HG03060 (cell line): ENCODE measurements around the gene CTSV.
"Not testable (repeated sequence)": the region's sequence is repeated elsewhere in the genome, so short reads cannot be mapped to it uniquely, and the experiment has no call there.

ENCODE experiments used
- ATAC-seq: cut with Tn5 transposase; IDR thresholded peaks from one replicate; pipeline ENCODE4 v1.9.1; 2021; ENCODE audit warnings: low read depth, moderate number of reproducible peaks; ENCODE audit not compliant: unreplicated experiment

CTSV gene

GRCh38 chr9:97038611-97039513, at the start of gene CTSV:
Gene CTSV (minus strand): TSS chr9:97039142. CDS start chr9:97038043, 1,099 bp downstream.
- ATAC-seq: peak; percentile 65

- ATAC-seq: not testable (repeated sequence)
Measured at GRCh38 chr9:97087668-97088215, 48.8 kb upstream of the CTSV start.

GRCh38 chr9:97084562-97084991, 45.6 kb upstream of the CTSV start:
- not testable (repeated sequence) for ATAC-seq

GRCh38 chr9:97078362-97078761, 39.4 kb upstream of the CTSV start:
- no peak for ATAC-seq

GRCh38 chr9:97077452-97078295, 38.7 kb upstream of the CTSV start:
- no peak for ATAC-seq

- not testable (repeated sequence) for ATAC-seq
Measured at GRCh38 chr9:97076731-97077451, 37.9 kb upstream of the CTSV start.

GRCh38 chr9:97076238-97076637, 37.3 kb upstream of the CTSV start:
- ATAC-seq: no peak

- ATAC-seq: no peak
Measured at GRCh38 chr9:97075289-97075985, 36.5 kb upstream of the CTSV start.

GRCh38 chr9:97073506-97073905, 34.6 kb upstream of the CTSV start:
- no peak for ATAC-seq

- ATAC-seq: no peak
Measured at GRCh38 chr9:97072285-97072776, 33.4 kb upstream of the CTSV start.

- ATAC-seq: not testable (repeated sequence)
Measured at GRCh38 chr9:97070325-97070724, 31.4 kb upstream of the CTSV start.

- no peak for ATAC-seq
Measured at GRCh38 chr9:97067490-97067889, 28.5 kb upstream of the CTSV start.

- no peak for ATAC-seq
Measured at GRCh38 chr9:97064176-97064575, 25.2 kb upstream of the CTSV start.

GRCh38 chr9:97060796-97061195, 21.9 kb upstream of the CTSV start:
- no peak for ATAC-seq

GRCh38 chr9:97059626-97060025, 20.7 kb upstream of the CTSV start:
- ATAC-seq: no peak

GRCh38 chr9:97057651-97058050, 18.7 kb upstream of the CTSV start:
- no peak for ATAC-seq

GRCh38 chr9:97055891-97056290, 16.9 kb upstream of the CTSV start:
- not testable (repeated sequence) for ATAC-seq

GRCh38 chr9:97053717-97054116, 14.8 kb upstream of the CTSV start:
- no peak for ATAC-seq

- no peak for ATAC-seq
Measured at GRCh38 chr9:97052735-97053134, 13.8 kb upstream of the CTSV start.

- no peak for ATAC-seq
Measured at GRCh38 chr9:97046228-97046627, 7.3 kb upstream of the CTSV start.
